HepG2 (cell line): ENCODE measurements around the gene KRTAP1-5.

Experiments
- POLR2A ChIP-seq, 2 experiments: IDR thresholded peaks; 2 replicates each; pipeline ENCODE4 v1.6.1; 2011; ENCODE audit warnings: low read depth in 2 of 2, low read length in 2 of 2, mild to moderate bottlenecking in 1 of 2, moderate library complexity in 1 of 2; ENCODE audit not compliant: insufficient read depth in 1 of 2
- TF ChIP-seq, protein P1 (sequence below): sonication (generic); formaldehyde crosslinking; IDR thresholded peaks from 2 replicates; pipeline ENCODE4 v1.5.1; 2020; ENCODE audit warnings: missing genetic modification reagents, mild to moderate bottlenecking, borderline replicate concordance
- TF ChIP-seq, protein P2 (sequence below): sonication (generic); formaldehyde crosslinking; IDR thresholded peaks from 2 replicates; pipeline ENCODE4 v1.5.0; 2020; ENCODE audit warnings: mild to moderate bottlenecking, missing genetic modification reagents, moderate library complexity

DNA sequence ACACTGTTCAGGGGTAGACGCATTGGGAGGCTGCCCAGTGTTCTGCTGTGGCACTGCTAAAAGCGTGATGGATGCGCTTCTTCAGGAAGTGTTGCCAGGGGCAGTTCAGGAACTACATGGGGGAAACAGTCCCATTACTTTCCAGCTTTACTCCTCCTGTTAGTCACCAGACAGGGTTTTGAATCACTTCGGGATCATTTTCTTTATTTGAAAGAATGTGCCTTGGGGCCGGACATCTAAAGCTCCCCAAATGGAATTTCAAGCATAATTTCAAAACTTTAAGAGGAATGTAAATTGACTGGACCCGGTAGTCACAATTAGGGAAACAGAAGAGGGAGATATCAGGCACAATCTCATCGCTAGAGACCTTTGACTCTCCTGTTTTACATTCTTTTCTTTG, 21.4 kb upstream of the KRTAP1-5 start:
- TF ChIP-seq POLR2A (IDR thresholded peaks at IDR 0.05; ENCODE audit: insufficient read depth in 1 of 2, low read depth in 2 of 2, low read length in 2 of 2), result no peak
- TF ChIP-seq, protein P1, sequence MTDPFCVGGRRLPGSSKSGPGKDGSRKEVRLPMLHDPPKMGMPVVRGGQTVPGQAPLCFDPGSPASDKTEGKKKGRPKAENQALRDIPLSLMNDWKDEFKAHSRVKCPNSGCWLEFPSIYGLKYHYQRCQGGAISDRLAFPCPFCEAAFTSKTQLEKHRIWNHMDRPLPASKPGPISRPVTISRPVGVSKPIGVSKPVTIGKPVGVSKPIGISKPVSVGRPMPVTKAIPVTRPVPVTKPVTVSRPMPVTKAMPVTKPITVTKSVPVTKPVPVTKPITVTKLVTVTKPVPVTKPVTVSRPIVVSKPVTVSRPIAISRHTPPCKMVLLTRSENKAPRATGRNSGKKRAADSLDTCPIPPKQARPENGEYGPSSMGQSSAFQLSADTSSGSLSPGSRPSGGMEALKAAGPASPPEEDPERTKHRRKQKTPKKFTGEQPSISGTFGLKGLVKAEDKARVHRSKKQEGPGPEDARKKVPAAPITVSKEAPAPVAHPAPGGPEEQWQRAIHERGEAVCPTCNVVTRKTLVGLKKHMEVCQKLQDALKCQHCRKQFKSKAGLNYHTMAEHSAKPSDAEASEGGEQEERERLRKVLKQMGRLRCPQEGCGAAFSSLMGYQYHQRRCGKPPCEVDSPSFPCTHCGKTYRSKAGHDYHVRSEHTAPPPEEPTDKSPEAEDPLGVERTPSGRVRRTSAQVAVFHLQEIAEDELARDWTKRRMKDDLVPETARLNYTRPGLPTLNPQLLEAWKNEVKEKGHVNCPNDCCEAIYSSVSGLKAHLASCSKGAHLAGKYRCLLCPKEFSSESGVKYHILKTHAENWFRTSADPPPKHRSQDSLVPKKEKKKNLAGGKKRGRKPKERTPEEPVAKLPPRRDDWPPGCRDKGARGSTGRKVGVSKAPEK (CRISPR knock-in tag), result no peak
- TF ChIP-seq, protein P2, sequence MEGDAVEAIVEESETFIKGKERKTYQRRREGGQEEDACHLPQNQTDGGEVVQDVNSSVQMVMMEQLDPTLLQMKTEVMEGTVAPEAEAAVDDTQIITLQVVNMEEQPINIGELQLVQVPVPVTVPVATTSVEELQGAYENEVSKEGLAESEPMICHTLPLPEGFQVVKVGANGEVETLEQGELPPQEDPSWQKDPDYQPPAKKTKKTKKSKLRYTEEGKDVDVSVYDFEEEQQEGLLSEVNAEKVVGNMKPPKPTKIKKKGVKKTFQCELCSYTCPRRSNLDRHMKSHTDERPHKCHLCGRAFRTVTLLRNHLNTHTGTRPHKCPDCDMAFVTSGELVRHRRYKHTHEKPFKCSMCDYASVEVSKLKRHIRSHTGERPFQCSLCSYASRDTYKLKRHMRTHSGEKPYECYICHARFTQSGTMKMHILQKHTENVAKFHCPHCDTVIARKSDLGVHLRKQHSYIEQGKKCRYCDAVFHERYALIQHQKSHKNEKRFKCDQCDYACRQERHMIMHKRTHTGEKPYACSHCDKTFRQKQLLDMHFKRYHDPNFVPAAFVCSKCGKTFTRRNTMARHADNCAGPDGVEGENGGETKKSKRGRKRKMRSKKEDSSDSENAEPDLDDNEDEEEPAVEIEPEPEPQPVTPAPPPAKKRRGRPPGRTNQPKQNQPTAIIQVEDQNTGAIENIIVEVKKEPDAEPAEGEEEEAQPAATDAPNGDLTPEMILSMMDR, result no peak
